WTC11 (cell line): ENCODE data around the gene MTHFD1L. TPM values are rescaled to one million over a fixed set of nuclear protein-coding genes. Genes with fewer than 3 reads are reported as not detected.

Experiments used
- ATAC-seq: fragments of 200-7000 bp; cut with Tn5 transposase; 2 replicates; pipeline ENCODE4 v1.10.0; 2021; ENCODE audit warnings: mild to moderate bottlenecking, moderate library complexity
- CTCF ChIA-PET: fragments of 300-600 bp; sonication (Branson Sonifier 250); formaldehyde crosslinking; loops from one replicate; lab custom pipeline; 2021; ENCODE audit warnings: antibody characterized with exemption; lab: Charles Lee
- POLR2A ChIA-PET: fragments of 350-600 bp; sonication (Branson Sonifier 250); formaldehyde crosslinking; loops from one replicate; lab custom pipeline; 2021; ENCODE audit warnings: antibody characterized with exemption; lab: Charles Lee
- DNase-seq: peaks from one replicate; pipeline ENCODE4 v3.0.0; 2021; ENCODE audit warnings: low spot score
- H3K27ac Mint-ChIP-seq: 2 replicates; pipeline ENCODE4 v1.8.0; 2021; ENCODE audit warnings: mixed read lengths
- H3K27me3 Mint-ChIP-seq: 2 replicates; pipeline ENCODE4 v1.8.0; 2021; ENCODE audit warnings: low read depth, mild to moderate bottlenecking, moderate library complexity, mixed read lengths
- H3K36me3 Mint-ChIP-seq: 2 replicates; pipeline ENCODE4 v1.8.0; 2021; ENCODE audit warnings: mixed read lengths
- H3K4me1 Mint-ChIP-seq: 2 replicates; pipeline ENCODE4 v1.8.0; 2022; ENCODE audit warnings: mixed read lengths
- H3K4me3 Mint-ChIP-seq: 2 replicates; pipeline ENCODE4 v1.8.0; 2021; ENCODE audit warnings: mild to moderate bottlenecking, moderate library complexity, mixed read lengths
- H3K9me3 Mint-ChIP-seq: 2 replicates; pipeline ENCODE4 v1.8.0; 2021; ENCODE audit warnings: mixed read lengths
- CBFB ChIP-seq: sonication (generic); formaldehyde crosslinking; IDR thresholded peaks from 2 replicates; pipeline ENCODE4 v1.8.1; 2022; ENCODE audit warnings: mild to moderate bottlenecking, low read depth, missing genetic modification reagents
- ELF4 ChIP-seq: sonication (generic); formaldehyde crosslinking; IDR thresholded peaks from 2 replicates; pipeline ENCODE4 v1.8.1; 2022; ENCODE audit warnings: low read depth, mild to moderate bottlenecking, moderate library complexity, missing genetic modification reagents
- IRF2 ChIP-seq: sonication (generic); formaldehyde crosslinking; IDR thresholded peaks from 2 replicates; pipeline ENCODE4 v1.8.0; 2022; ENCODE audit warnings: low read depth, missing genetic modification reagents, borderline replicate concordance
- JAZF1 ChIP-seq: fragments of 250-450 bp; sonication (Bioruptor Pico); IDR thresholded peaks from 2 replicates; pipeline ENCODE4 v1.9.0; 2021; ENCODE audit warnings: moderate library complexity, mild to moderate bottlenecking, inconsistent platforms
- KAT7 ChIP-seq: sonication (generic); formaldehyde crosslinking; IDR thresholded peaks from 2 replicates; pipeline ENCODE4 v1.8.1; 2023; ENCODE audit warnings: missing genetic modification reagents, mild to moderate bottlenecking, borderline replicate concordance
- MXD4 ChIP-seq: fragments of 250-450 bp; sonication (Bioruptor Pico); IDR thresholded peaks from 2 replicates; pipeline ENCODE4 v1.8.0; 2021; ENCODE audit warnings: mild to moderate bottlenecking, moderate library complexity, borderline replicate concordance
- NFE2L1 ChIP-seq: sonication (generic); formaldehyde crosslinking; IDR thresholded peaks from 2 replicates; pipeline ENCODE4 v1.8.1; 2023; ENCODE audit warnings: missing genetic modification reagents
- PRRX2 ChIP-seq: fragments of 250-450 bp; sonication (Bioruptor Pico); IDR thresholded peaks from 2 replicates; pipeline ENCODE4 v1.8.0; 2021; ENCODE audit warnings: mild to moderate bottlenecking
- SOX15 ChIP-seq: fragments of 250-450 bp; sonication (Bioruptor Pico); IDR thresholded peaks from 2 replicates; pipeline ENCODE4 v1.9.0; 2021; ENCODE audit warnings: mild to moderate bottlenecking
- TEAD1 ChIP-seq: sonication (generic); formaldehyde crosslinking; IDR thresholded peaks from 2 replicates; pipeline ENCODE4 v1.8.0; 2022; ENCODE audit warnings: mild to moderate bottlenecking, missing genetic modification reagents
- ZNF263 ChIP-seq: sonication (generic); formaldehyde crosslinking; IDR thresholded peaks from 2 replicates; pipeline ENCODE4 v1.8.1; 2022; ENCODE audit warnings: low read depth, mild to moderate bottlenecking, moderate library complexity, missing genetic modification reagents
- ZNF416 ChIP-seq: fragments of 250-450 bp; sonication (Bioruptor Pico); IDR thresholded peaks from 2 replicates; pipeline ENCODE4 v1.9.0; 2021; ENCODE audit warnings: mild to moderate bottlenecking, inconsistent platforms
- ZNF671 ChIP-seq: fragments of 250-450 bp; sonication (Bioruptor Pico); IDR thresholded peaks from 2 replicates; pipeline ENCODE4 v1.8.0; 2021; ENCODE audit warnings: mild to moderate bottlenecking
- total RNA-seq: library from RNA; stranded (reverse); gene quantifications from 3 replicates; pipeline ENCODE4 v1.2.3, GENCODE V29; 2021
- TF ChIP-seq, protein P1 (sequence below): sonication (generic); formaldehyde crosslinking; IDR thresholded peaks from 2 replicates; pipeline ENCODE4 v1.8.1; 2023; ENCODE audit warnings: mild to moderate bottlenecking, moderate library complexity, missing genetic modification reagents
- TF ChIP-seq, protein P2 (sequence below): sonication (generic); formaldehyde crosslinking; IDR thresholded peaks from 2 replicates; pipeline ENCODE4 v1.8.1; 2022; ENCODE audit warnings: low read depth, missing genetic modification reagents, borderline replicate concordance
- TF ChIP-seq, protein P3 (sequence below): sonication (generic); formaldehyde crosslinking; IDR thresholded peaks from 2 replicates; pipeline ENCODE4 v1.8.1; 2022; ENCODE audit warnings: mild to moderate bottlenecking, moderate library complexity, missing genetic modification reagents
- TF ChIP-seq, protein P4 (sequence below): sonication (generic); formaldehyde crosslinking; IDR thresholded peaks from 2 replicates; pipeline ENCODE4 v1.8.1; 2023; ENCODE audit warnings: mild to moderate bottlenecking, missing genetic modification reagents
- TF ChIP-seq, protein P5 (sequence below): sonication (generic); formaldehyde crosslinking; IDR thresholded peaks from 2 replicates; pipeline ENCODE4 v1.8.0; 2022; ENCODE audit warnings: mild to moderate bottlenecking, missing genetic modification reagents
- TF ChIP-seq, protein P6 (sequence below): fragments of 250-450 bp; sonication (Bioruptor Pico); conservative IDR thresholded peaks from 2 replicates; pipeline ENCODE4 v1.9.0; 2021; ENCODE audit warnings: mild to moderate bottlenecking
- TF ChIP-seq, protein P7 (sequence below): sonication (generic); formaldehyde crosslinking; IDR thresholded peaks from 2 replicates; pipeline ENCODE4 v1.8.0; 2022; ENCODE audit warnings: mild to moderate bottlenecking, missing genetic modification reagents
- TF ChIP-seq, protein P8 (sequence below): sonication (generic); formaldehyde crosslinking; IDR thresholded peaks from 2 replicates; pipeline ENCODE4 v1.8.1; 2023; ENCODE audit warnings: mild to moderate bottlenecking, missing genetic modification reagents, moderate library complexity
- TF ChIP-seq, protein P9 (sequence below): sonication (generic); formaldehyde crosslinking; IDR thresholded peaks from 2 replicates; pipeline ENCODE4 v1.8.1; 2023; ENCODE audit warnings: mild to moderate bottlenecking, missing genetic modification reagents

MTHFD1L gene
- total RNA-seq, 1 experiment from 2014 or later = 104 TPM

DNA sequence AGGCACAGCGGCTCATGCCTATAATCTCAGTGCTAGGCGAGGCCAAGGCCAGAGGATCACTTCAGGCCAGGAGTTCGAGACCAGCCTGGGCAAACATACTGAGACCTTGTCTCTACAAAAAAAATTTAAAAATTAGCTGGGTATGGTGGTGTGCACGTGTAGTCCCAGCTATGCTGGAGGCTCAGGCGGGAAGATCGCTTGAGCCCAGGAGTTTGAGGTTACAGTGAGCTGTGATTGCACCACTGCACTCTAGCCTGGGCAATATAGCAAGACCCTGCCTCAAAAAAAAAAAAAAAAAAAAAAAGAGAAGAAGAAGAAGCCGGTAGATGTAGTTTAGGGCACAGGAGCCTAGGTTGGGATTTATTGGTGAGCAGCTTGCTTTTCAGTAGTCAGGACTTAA, 20.7 kb downstream of the MTHFD1L start (continued):
- TF ChIP-seq, protein P1, sequence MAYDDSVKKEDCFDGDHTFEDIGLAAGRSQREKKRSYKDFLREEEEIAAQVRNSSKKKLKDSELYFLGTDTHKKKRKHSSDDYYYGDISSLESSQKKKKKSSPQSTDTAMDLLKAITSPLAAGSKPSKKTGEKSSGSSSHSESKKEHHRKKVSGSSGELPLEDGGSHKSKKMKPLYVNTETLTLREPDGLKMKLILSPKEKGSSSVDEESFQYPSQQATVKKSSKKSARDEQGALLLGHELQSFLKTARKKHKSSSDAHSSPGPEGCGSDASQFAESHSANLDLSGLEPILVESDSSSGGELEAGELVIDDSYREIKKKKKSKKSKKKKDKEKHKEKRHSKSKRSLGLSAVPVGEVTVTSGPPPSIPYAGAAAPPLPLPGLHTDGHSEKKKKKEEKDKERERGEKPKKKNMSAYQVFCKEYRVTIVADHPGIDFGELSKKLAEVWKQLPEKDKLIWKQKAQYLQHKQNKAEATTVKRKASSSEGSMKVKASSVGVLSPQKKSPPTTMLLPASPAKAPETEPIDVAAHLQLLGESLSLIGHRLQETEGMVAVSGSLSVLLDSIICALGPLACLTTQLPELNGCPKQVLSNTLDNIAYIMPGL (CRISPR knock-in tag) = no peak
- TF ChIP-seq JAZF1 (CRISPR knock-in tag) (no peak), PRRX2 (no peak), ZNF671 (CRISPR knock-in tag) (no peak), MXD4 (CRISPR knock-in tag) (no peak)
- TF ChIP-seq, protein P2, sequence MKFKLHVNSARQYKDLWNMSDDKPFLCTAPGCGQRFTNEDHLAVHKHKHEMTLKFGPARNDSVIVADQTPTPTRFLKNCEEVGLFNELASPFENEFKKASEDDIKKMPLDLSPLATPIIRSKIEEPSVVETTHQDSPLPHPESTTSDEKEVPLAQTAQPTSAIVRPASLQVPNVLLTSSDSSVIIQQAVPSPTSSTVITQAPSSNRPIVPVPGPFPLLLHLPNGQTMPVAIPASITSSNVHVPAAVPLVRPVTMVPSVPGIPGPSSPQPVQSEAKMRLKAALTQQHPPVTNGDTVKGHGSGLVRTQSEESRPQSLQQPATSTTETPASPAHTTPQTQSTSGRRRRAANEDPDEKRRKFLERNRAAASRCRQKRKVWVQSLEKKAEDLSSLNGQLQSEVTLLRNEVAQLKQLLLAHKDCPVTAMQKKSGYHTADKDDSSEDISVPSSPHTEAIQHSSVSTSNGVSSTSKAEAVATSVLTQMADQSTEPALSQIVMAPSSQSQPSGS = no peak

DNA sequence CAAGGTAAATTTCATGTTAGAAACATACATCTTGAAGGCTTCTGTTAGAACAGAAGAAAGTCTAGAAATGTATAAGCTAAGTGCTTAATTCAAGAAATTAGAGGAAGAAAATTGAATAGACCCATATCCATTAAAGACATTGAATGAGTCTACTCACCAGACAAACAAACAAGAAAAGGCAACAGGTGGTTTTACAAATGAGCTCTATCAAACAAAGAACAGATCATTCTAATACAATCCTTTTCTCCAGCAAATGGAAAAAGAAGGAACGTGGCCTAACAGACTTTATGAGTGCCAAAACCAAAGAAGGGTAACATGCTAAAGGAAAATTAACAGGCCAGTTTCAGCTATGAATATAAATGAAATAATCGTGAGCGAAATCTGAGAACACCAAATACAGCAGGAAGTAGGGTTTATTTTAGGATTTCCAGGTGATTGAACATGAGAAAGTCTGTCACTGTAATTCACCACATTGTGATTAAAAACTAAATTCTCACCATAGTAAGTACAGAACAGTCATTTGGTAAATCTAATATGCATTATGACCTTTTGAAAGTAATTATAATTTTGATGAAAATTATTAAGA, 22.6 kb downstream of the MTHFD1L start:
- peaks cover 63% of the 10 kb centered on the region for H3K36me3 Mint-ChIP-seq
- DNase-seq = no peak
- no peak overlapping the region for H3K4me3 Mint-ChIP-seq
- ATAC-seq = no peak
- no peak for TF ChIP-seq ZNF416
- no peak for TF ChIP-seq IRF2
- no peak for TF ChIP-seq SOX15 (CRISPR knock-in tag)
- TF ChIP-seq, protein P3, sequence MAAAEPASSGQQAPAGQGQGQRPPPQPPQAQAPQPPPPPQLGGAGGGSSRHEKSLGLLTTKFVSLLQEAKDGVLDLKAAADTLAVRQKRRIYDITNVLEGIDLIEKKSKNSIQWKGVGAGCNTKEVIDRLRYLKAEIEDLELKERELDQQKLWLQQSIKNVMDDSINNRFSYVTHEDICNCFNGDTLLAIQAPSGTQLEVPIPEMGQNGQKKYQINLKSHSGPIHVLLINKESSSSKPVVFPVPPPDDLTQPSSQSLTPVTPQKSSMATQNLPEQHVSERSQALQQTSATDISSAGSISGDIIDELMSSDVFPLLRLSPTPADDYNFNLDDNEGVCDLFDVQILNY = no peak
- TF ChIP-seq, protein P4, sequence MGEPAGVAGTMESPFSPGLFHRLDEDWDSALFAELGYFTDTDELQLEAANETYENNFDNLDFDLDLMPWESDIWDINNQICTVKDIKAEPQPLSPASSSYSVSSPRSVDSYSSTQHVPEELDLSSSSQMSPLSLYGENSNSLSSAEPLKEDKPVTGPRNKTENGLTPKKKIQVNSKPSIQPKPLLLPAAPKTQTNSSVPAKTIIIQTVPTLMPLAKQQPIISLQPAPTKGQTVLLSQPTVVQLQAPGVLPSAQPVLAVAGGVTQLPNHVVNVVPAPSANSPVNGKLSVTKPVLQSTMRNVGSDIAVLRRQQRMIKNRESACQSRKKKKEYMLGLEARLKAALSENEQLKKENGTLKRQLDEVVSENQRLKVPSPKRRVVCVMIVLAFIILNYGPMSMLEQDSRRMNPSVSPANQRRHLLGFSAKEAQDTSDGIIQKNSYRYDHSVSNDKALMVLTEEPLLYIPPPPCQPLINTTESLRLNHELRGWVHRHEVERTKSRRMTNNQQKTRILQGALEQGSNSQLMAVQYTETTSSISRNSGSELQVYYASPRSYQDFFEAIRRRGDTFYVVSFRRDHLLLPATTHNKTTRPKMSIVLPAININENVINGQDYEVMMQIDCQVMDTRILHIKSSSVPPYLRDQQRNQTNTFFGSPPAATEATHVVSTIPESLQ = no peak
- no peaks in the 10 kb centered on the region for H3K27me3 Mint-ChIP-seq
- no peaks in the 10 kb centered on the region for H3K9me3 Mint-ChIP-seq
- ChIA-PET CTCF (no interaction called here), POLR2A (no interaction called here)
- H3K4me1 Mint-ChIP-seq = no peaks in the 10 kb centered on the region
- no peak overlapping the region for H3K27ac Mint-ChIP-seq

DNA sequence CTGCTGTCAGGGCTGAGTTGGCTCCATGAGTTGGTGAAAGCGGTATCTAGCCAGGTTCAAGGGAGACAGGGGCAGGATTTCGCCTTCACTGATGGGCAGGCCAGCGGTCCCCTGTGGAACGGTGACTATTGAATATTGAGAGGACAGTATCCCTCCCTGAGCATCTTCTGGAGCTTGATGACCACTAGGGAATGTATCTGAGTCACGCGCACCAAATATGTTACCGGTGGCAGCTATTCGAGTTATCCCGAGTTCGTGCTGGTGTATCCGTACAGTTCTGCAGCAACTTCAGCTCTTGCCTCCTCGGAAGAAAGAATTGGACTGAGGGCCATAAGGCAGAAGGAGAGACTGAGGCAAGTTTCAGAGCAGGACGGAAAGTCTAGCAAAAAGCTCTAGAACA, 24.8 kb downstream of the MTHFD1L start:
- ATAC-seq = no peak
- H3K4me3 Mint-ChIP-seq = no peak overlapping the region
- CTCF ChIA-PET = interaction anchor here (1.0 to 3.0 kb wide), 5 partner anchors 13 to 446 kb away, joined by 3 to 41 read pairs (median 24); no protein-coding TSS in a partner anchor
- no peak for DNase-seq
- H3K36me3 Mint-ChIP-seq = peaks cover 49% of the 10 kb centered on the region
- H3K27me3 Mint-ChIP-seq = no peaks in the 10 kb centered on the region
- POLR2A ChIA-PET = no interaction called here
- H3K27ac Mint-ChIP-seq = no peak overlapping the region
- no peaks in the 10 kb centered on the region for H3K9me3 Mint-ChIP-seq
- no peaks in the 10 kb centered on the region for H3K4me1 Mint-ChIP-seq
- no peak for TF ChIP-seq JAZF1 (CRISPR knock-in tag)
- no peak for TF ChIP-seq CBFB (CRISPR knock-in tag)
- TF ChIP-seq, protein P5, sequence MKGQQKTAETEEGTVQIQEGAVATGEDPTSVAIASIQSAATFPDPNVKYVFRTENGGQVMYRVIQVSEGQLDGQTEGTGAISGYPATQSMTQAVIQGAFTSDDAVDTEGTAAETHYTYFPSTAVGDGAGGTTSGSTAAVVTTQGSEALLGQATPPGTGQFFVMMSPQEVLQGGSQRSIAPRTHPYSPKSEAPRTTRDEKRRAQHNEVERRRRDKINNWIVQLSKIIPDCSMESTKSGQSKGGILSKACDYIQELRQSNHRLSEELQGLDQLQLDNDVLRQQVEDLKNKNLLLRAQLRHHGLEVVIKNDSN (CRISPR knock-in tag) = no peak
- TF ChIP-seq, protein P6, sequence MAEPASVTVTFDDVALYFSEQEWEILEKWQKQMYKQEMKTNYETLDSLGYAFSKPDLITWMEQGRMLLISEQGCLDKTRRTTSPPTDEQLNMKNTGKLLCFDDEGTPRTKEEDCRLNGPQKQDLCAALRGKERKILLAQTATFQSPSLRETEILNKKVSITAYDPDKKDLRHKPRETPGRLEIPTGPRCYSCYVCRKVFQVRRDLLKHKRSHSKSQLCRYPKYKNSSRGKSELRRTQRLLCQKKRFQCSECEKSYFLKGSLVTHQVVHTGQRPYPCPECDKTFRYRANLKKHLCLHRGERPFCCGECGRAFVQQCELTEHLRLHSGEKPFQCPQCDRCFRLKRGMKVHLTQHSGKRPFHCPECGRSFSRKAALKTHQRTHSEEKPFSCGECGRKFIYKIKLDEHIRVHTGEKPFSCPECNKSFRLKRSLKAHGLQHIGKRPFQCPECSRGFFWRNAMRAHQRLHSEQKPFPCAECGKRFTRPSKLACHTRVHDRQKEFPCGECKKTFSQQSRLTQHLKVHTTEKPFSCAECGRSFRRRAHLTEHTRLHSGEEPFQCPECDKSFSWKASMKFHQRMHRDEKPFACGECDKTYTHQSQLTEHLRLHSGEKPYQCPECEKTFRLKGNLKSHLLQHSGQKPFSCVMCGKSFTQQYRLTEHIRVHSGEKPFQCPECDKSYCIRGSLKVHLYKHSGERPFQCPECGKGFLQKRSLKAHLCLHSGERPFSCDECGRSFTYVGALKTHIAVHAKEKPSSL (CRISPR knock-in tag) = no peak
- TF ChIP-seq, protein P7, sequence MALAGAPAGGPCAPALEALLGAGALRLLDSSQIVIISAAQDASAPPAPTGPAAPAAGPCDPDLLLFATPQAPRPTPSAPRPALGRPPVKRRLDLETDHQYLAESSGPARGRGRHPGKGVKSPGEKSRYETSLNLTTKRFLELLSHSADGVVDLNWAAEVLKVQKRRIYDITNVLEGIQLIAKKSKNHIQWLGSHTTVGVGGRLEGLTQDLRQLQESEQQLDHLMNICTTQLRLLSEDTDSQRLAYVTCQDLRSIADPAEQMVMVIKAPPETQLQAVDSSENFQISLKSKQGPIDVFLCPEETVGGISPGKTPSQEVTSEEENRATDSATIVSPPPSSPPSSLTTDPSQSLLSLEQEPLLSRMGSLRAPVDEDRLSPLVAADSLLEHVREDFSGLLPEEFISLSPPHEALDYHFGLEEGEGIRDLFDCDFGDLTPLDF (CRISPR knock-in tag) = no peak
- TF ChIP-seq TEAD1 = no peak
- TF ChIP-seq NFE2L1 (CRISPR knock-in tag) = no peak
- TF ChIP-seq, protein P8, sequence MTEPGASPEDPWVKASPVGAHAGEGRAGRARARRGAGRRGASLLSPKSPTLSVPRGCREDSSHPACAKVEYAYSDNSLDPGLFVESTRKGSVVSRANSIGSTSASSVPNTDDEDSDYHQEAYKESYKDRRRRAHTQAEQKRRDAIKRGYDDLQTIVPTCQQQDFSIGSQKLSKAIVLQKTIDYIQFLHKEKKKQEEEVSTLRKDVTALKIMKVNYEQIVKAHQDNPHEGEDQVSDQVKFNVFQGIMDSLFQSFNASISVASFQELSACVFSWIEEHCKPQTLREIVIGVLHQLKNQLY (CRISPR knock-in tag) = no peak
- TF ChIP-seq KAT7 (CRISPR knock-in tag) = no peak
- TF ChIP-seq ELF4 = no peak
- TF ChIP-seq, protein P9, sequence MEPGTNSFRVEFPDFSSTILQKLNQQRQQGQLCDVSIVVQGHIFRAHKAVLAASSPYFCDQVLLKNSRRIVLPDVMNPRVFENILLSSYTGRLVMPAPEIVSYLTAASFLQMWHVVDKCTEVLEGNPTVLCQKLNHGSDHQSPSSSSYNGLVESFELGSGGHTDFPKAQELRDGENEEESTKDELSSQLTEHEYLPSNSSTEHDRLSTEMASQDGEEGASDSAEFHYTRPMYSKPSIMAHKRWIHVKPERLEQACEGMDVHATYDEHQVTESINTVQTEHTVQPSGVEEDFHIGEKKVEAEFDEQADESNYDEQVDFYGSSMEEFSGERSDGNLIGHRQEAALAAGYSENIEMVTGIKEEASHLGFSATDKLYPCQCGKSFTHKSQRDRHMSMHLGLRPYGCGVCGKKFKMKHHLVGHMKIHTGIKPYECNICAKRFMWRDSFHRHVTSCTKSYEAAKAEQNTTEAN (CRISPR knock-in tag) = no peak
- TF ChIP-seq ZNF263 (CRISPR knock-in tag) = no peak
- no peak for TF ChIP-seq ZNF416
